ENCODE measurements around the gene PPIB.

DNA sequence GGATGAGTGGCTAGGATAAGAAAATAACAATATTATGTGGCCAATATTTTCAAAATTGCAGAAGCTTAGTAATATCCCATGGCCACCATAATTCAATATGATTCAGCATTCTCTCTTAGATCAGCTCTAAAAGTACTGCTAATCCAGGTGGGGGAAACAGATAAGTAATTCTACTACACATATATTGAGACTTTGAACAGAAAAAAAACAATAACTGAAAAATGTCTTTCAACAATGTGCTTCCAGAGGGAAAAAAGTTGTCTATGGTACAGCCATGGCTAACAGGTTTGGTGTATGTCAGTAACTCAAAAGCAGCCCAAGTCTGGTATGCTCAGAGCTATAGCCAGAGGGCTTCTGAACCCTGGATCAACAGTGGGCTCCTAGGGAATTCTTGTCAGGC is 42.4 kb upstream of the PPIB start:
- TF ChIP-seq, protein P1, sequence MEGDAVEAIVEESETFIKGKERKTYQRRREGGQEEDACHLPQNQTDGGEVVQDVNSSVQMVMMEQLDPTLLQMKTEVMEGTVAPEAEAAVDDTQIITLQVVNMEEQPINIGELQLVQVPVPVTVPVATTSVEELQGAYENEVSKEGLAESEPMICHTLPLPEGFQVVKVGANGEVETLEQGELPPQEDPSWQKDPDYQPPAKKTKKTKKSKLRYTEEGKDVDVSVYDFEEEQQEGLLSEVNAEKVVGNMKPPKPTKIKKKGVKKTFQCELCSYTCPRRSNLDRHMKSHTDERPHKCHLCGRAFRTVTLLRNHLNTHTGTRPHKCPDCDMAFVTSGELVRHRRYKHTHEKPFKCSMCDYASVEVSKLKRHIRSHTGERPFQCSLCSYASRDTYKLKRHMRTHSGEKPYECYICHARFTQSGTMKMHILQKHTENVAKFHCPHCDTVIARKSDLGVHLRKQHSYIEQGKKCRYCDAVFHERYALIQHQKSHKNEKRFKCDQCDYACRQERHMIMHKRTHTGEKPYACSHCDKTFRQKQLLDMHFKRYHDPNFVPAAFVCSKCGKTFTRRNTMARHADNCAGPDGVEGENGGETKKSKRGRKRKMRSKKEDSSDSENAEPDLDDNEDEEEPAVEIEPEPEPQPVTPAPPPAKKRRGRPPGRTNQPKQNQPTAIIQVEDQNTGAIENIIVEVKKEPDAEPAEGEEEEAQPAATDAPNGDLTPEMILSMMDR (optimal IDR thresholded peaks at IDR 0.05 in 1 of 3, IDR thresholded peaks at IDR 0.05 in 1 of 3, conservative IDR thresholded peaks at IDR 0.05 in 1 of 3; ENCODE audit: extremely low read depth in 1 of 3, insufficient read depth in 2 of 3, low read length in 3 of 3) = no peak
- TF ChIP-seq EZH2 (IDR thresholded peaks at IDR 0.05; ENCODE audit: low read length) = no peak
